H7 (cell line): Measurements from ENCODE around the gene ZSCAN30. TPM values are rescaled to one million over a fixed set of nuclear protein-coding genes. Genes with fewer than 3 reads are reported as not detected.

ENCODE experiments used
- DNase-seq: peaks from one replicate; pipeline ENCODE4 v3.0.0; 2012
- H3K27me3 ChIP-seq: 2 replicates; pipeline ENCODE4 v1.6.0; 2011; ENCODE audit warnings: mild to moderate bottlenecking, low read length; ENCODE audit not compliant: control insufficient read depth, insufficient read depth
- H3K36me3 ChIP-seq: replicated peaks from 2 replicates; pipeline ENCODE4 v1.5.1; 2011; ENCODE audit warnings: low read length; ENCODE audit not compliant: control insufficient read depth, insufficient read depth
- H3K4me3 ChIP-seq: 2 replicates; pipeline ENCODE4 v1.5.1; 2011; ENCODE audit warnings: low read depth, mild to moderate bottlenecking, control low read depth, low read length, moderate library complexity; ENCODE audit not compliant: insufficient read depth
- total RNA-seq: library from RNA; depleted of rRNA; stranded (reverse); fragments of >200 nt; shearing (Covaris generic); gene quantifications from 2 replicates; pipeline ENCODE4 v1.2.3, GENCODE V29; 2014

The ZSCAN30 gene
- total RNA-seq, 1 experiment from 2014 or later, result 6.2 TPM

GRCh38 chr18:35296060-35296459, 6.0 kb upstream of the ZSCAN30 start:
- Histone ChIP-seq H3K4me3 (no peak overlapping the region), H3K36me3 (peaks cover 2% of the 10 kb centered on the region), H3K27me3 (no peaks in the 10 kb centered on the region)
- DNase-seq, result no peak

- no peak for DNase-seq
- Histone ChIP-seq H3K27me3 (no peaks in the 10 kb centered on the region), H3K4me3 (peak overlapping the region; percentile 70; the same call in 1 of the 2 replicates), H3K36me3 (no peaks in the 10 kb centered on the region)
Observed at GRCh38 chr18:35291166-35291565, 1.1 kb upstream of the ZSCAN30 start.

GRCh38 chr18:35289727-35290093, 319 bp downstream of the ZSCAN30 start:
- Histone ChIP-seq H3K27me3 (no peaks in the 10 kb centered on the region), H3K4me3 (peak overlapping the region; percentile 70), H3K36me3 (no peaks in the 10 kb centered on the region; the same call in 1 of the 2 replicates)
- peak; percentile 59 for DNase-seq

- Histone ChIP-seq H3K36me3 (no peaks in the 10 kb centered on the region; the same call in 1 of the 2 replicates), H3K4me3 (peak overlapping the region; percentile 70), H3K27me3 (no peaks in the 10 kb centered on the region)
- no peak for DNase-seq
Observed at GRCh38 chr18:35289293-35289692, 736 bp downstream of the ZSCAN30 start.

- no peak overlapping the region for H3K4me3 ChIP-seq
Observed at GRCh38 chr18:35284841-35285240, 5.2 kb downstream of the ZSCAN30 start.

GRCh38 chr18:35283923-35284794, 5.9 kb downstream of the ZSCAN30 start:
- Histone ChIP-seq H3K27me3 (no peaks in the 10 kb centered on the region), H3K4me3 (no peak overlapping the region), H3K36me3 (peaks cover 3% of the 10 kb centered on the region)
- DNase-seq, result no peak

More at GRCh38 chr18:35284841-35285240, 5.2 kb downstream of the ZSCAN30 start:
- Histone ChIP-seq H3K36me3 (peaks cover 3% of the 10 kb centered on the region), H3K27me3 (no peaks in the 10 kb centered on the region)
- no peak for DNase-seq

- peaks cover 3% of the 10 kb centered on the region for H3K36me3 ChIP-seq
- H3K4me3 ChIP-seq, result no peak overlapping the region
- H3K27me3 ChIP-seq, result no peaks in the 10 kb centered on the region
- no peak for DNase-seq
Observed at GRCh38 chr18:35282353-35282752, 7.7 kb downstream of the ZSCAN30 start.

- no peak for DNase-seq
- Histone ChIP-seq H3K27me3 (no peaks in the 10 kb centered on the region), H3K36me3 (peaks cover 3% of the 10 kb centered on the region), H3K4me3 (no peak overlapping the region)
Observed at GRCh38 chr18:35278969-35279368, 11.1 kb downstream of the ZSCAN30 start.

- no peaks in the 10 kb centered on the region for H3K36me3 ChIP-seq
- DNase-seq, result no peak
- H3K27me3 ChIP-seq, result no peaks in the 10 kb centered on the region
- H3K4me3 ChIP-seq, result no peak overlapping the region
Observed at GRCh38 chr18:35278085-35278484, 11.9 kb downstream of the ZSCAN30 start.

- H3K36me3 ChIP-seq, result no peaks in the 10 kb centered on the region
- H3K27me3 ChIP-seq, result no peaks in the 10 kb centered on the region
- no peak overlapping the region for H3K4me3 ChIP-seq
- DNase-seq, result no peak
Observed at GRCh38 chr18:35277633-35278032, 12.4 kb downstream of the ZSCAN30 start.

- Histone ChIP-seq H3K27me3 (no peaks in the 10 kb centered on the region), H3K36me3 (no peaks in the 10 kb centered on the region), H3K4me3 (no peak overlapping the region)
- DNase-seq, result no peak
Observed at GRCh38 chr18:35276267-35276666, 13.8 kb downstream of the ZSCAN30 start.

GRCh38 chr18:35271656-35272055, 18.4 kb downstream of the ZSCAN30 start:
- H3K36me3 ChIP-seq, result no peaks in the 10 kb centered on the region
- no peaks in the 10 kb centered on the region for H3K27me3 ChIP-seq
- no peak for DNase-seq
- H3K4me3 ChIP-seq, result no peak overlapping the region

GRCh38 chr18:35268821-35269220, 21.2 kb downstream of the ZSCAN30 start:
- H3K4me3 ChIP-seq, result no peak overlapping the region
- no peaks in the 10 kb centered on the region for H3K27me3 ChIP-seq
- DNase-seq, result no peak
- H3K36me3 ChIP-seq, result no peaks in the 10 kb centered on the region

- Histone ChIP-seq H3K27me3 (no peaks in the 10 kb centered on the region), H3K4me3 (no peak overlapping the region)
- DNase-seq, result no peak
Observed at GRCh38 chr18:35267809-35268208, 22.2 kb downstream of the ZSCAN30 start.

GRCh38 chr18:35267161-35267651, 22.8 kb downstream of the ZSCAN30 start:
- Histone ChIP-seq H3K36me3 (no peaks in the 10 kb centered on the region; the same call in 1 of the 2 replicates), H3K4me3 (no peak overlapping the region; the same call in 1 of the 2 replicates), H3K27me3 (no peaks in the 10 kb centered on the region)
- peak; percentile 45 for DNase-seq

More at GRCh38 chr18:35267809-35268208, 22.2 kb downstream of the ZSCAN30 start:
- H3K36me3 ChIP-seq, result no peaks in the 10 kb centered on the region
